H4 (cell line): ENCODE results near the gene LCAT. TPM values are rescaled to one million over a fixed set of nuclear protein-coding genes. Genes with fewer than 3 reads are reported as not detected.

Experiments
- DNase-seq: peaks from one replicate; pipeline ENCODE4 v3.0.0-alpha.2; 2015; ENCODE audit warnings: low spot score
- total RNA-seq: library from RNA; depleted of rRNA; stranded (reverse); fragments of >200 nt; shearing (Covaris generic); gene quantifications from 2 replicates; pipeline ENCODE4 v1.2.3, GENCODE V29; 2014

The LCAT gene
- total RNA-seq, 1 experiment from 2014 or later: 1.1 TPM

DNA sequence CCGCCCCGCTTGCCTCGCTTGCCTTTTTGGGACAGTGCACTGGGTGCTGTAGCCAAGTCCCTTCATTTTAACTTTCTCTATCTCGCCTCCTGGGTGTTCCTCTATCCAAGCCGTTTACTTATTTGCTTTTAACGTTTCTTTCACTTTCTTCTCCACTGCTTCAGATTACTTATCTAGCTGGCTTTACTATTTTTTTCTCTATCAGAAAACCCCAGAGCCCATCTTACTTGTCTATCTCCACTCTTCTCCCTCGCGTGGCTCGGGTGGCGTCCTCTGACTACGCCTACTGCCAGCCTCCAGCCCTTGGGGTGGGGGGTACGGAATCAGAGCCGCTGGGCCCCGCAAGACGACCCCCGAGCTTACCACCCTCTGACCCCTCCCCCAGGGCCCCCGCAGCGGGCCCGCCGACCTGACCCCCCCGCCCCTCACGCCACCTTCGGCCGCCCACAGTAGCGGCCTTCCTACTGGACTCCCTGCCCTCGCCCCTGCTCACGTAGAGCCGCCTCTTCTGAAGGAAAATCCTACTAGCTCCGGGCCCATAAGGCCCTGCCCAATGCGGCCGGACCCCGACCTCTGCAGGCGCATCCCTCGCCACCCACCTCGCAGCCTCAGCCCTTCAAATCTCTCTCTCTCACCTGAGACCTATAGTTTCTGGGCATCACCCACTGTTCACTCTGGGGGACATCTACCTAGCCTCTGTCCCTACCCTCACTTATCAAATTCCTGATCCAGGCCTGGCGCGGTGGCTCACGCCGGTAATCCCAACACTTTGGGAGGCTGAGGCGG is 25.5 kb upstream of the LCAT start:
- no peak for DNase-seq

DNA sequence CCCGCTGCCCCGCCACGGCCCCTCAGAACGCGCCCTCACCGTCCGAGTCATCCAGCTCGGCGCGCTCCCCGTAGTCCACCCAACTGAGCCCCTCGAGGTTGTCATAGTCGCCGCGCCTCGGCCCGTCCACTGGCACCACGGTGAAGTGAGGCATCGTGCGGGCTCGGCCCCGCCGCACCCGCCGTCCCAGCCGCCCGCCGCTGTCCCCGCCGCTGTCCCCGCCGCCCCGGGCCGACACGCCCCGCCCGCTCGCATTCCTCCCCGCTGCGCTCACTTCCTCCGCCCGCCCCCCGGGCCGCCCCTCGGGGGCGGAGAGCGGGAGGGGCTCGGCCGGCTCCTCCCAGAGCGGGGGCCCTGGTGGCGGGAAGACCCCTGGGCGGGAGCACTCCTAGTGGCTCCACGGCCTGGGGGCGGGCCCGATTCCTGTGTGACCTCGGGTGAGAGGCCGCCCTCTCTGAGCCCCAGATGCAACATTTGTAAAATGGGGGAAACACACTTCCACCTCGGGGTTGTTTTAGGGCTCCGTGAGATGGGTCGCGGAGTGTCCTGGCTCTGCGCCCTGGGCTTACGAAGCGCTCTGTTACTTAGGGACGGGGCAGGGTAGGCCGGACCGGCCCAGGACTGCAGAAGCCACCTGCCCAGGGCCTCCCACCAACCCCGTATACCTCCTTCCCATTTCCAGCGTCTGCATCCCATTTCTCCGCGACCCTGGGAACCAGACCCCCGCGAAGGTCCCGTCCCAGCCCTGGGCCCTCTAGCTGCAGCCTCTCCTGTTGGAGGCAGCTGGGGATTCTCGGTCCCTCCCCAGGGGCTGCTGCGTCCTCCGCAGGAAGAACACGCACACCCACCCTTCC is 24.7 kb upstream of the LCAT start, which contains the start of gene SLC12A4:
TSS of gene SLC12A4 (minus strand) at position 238 of the 854 bp plus-strand sequence. CDS start at position 154, 84 bp downstream.
- DNase-seq: peak; percentile 45

DNA sequence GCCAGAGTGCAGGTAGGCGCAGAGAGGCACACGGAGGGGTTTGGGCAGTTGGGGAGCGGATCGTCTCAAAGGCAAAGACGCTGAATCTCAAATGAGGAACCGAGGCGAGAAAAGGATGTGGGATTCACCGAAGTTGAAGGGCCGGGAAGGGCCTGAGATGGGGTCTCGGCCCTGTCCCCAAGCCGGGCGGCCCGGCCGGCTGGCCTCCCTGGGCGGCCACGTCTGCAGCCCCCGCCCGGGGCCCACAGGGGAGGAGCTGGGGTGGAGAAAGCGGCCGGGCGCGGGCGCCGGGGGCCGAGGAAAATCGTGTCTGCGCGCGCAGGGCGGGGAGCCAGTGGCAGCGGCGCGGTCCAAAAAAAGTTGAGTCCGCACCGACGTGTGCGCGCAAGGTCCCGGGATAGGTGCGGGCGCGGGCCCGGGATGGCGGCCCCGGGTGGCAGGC is 24.1 kb upstream of the LCAT start:
- no peak for DNase-seq

DNA sequence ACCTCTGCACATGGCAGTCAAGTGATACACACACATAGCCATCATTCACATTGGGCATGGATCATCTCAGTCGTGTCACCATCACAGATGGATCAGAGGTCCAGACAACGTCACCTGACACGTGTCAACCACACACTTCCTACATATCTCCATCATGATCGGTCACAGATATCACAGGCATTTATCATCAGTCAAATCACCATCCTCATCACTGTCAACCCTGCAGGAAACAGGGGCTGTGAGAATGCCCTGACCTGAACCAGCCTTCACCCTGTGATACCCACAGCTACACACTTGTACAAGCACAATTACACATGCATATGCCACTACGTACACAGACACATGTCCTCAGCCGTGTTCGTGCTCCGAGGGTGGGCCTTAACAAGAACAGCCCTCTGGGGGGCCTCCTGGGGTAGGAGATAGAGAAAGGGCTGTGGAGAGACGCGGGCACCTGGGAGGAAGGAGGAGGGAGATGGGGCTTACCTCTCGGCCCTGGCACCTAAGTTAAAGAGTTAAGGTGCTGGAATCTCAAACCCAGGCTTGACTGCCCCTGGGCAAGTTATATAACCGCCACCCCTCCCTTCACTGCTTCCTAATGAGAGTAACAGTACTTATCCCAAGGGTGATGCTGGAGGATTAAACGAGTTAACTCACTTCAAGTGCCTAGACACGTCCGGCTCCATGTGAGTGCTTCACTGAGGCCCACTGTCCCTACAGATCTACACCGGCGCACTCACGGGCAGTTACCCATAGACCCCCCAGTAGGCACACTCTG is 23.4 kb upstream of the LCAT start:
- no peak for DNase-seq

DNA sequence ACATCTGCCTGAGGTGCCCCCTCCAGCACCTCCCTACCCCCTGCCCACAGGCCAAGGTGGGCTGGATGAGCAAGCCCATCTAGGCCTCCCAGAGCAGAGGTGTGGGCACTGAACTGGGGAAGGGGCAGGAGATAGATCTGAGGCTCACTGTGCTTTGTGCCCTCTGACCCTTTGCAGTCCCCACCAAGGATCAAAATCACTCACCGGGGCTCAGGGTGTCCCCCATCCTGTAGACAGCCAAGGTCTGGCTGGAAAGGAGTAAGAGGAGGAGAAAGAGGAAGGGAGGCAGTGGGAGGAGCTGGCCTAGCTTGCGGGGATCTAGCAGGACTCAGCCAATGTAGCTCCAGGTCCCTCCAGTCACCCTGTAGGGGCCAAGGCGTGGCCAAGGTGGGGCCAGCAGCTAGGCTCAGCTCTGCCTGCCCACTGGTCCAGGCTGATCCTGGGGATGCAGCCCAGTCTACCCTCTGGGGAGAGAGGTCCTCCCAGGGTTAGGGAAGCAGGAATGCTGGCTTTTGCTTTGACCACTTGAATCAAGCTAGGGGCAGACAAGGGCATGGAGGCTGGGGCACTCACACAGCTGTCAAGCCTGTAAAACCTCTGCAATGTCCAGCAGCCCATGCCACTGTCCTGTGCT is 22.7 kb upstream of the LCAT start:
- DNase-seq: no peak

DNA sequence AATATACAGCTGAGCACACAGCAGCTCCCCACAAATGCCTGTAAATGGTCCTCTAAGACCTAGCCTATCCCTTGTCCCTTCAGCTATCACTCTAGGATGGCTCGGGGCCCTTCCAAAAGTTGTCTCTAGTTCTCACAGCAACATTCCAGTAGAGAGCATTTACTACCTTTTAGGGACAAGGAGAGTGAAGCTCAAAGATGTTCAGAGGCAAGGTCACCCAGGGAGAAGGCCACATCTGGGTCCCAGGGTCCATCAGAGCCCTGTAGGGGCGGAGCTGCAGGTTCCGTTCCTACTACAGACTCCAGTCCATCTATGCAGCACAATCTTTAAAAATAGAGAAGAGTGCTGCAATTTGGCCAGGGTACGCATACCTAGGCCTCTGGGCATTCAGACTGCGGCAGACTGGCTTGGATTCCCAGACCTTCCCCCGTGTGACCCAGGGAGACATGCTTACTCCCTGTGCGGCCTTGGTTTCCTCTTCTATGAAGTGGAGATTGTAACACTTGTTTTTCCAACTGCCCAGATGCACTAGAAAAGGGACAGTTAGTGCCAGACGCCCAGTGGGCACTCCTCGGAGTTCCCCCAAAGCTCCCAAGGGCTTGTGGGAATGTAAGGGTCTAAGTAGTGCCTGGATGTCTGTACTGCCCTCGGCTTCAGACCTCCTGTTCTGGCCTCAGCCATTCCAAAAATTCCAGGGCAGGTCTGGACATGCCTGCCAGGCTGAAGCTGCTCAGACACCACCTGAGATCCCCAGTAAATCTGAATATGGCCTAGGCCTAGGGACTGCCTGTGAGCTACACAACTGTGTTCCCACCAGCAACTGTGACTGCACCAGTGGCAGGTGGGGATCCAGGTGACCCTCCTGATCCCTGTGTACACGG is 22.0 kb upstream of the LCAT start:
- DNase-seq: no peak

DNA sequence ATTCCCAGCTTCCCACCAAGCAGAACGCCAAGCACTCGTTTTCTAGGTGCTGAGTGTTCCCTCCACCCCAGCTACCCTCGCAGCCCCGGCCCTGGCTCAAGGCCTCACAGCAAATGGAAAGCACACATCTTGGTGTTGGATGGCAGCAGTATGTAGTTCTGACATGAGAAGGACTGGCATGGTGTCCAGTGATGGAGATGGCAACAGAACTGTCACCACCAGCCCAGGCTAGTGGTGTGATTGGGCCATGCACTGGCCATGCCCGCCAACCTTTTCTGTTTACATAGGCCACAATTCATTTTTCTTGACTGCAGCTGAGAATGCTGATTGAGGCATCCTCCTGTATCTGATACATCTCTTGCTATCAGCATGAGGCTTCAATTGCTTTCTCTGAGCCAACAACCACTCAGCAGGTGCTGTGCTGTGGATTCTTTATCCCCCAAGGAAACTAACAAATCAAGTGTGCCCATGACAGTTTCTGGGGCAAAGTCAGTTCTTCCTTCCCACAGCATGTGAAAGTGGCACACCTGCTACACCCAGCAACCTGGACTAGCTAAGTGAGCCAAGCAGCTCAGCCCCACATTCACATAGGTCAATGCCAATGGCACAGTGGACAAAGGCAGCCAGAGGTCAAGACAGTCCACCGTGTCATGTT is 20.7 kb upstream of the LCAT start:
- no peak for DNase-seq

DNA sequence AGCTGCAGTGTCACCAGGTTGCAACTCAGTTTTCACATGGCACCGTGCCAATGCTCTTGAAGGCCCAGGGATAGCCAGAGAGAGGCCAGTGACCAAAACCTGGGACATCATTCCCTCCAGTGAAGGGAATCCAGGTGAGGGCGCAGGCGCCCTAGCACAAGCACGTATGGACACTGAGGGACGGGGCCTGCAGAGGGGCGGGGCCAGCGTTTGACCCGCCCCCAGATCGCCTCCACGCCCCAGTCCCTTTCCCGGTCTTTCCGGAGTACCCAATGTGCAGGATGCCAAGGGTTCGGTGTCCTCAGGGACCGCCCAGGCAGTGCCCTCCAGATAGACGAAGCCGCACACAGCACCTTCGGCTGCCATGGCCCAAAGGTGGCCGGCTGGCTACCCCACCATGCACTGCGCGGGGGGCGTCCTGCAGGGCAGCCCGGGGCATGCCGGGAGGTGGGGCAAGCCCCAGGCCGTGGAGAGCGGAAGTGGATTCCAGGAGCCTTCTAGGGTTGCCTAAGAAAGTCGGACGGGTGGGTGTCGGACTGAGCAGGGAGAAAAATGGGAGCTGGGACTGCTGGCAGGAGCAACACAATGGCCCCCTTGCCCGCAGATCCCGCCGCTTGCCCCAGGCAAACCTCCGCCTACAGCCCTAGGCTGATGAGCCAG is 19.9 kb upstream of the LCAT start:
- no peak for DNase-seq

DNA sequence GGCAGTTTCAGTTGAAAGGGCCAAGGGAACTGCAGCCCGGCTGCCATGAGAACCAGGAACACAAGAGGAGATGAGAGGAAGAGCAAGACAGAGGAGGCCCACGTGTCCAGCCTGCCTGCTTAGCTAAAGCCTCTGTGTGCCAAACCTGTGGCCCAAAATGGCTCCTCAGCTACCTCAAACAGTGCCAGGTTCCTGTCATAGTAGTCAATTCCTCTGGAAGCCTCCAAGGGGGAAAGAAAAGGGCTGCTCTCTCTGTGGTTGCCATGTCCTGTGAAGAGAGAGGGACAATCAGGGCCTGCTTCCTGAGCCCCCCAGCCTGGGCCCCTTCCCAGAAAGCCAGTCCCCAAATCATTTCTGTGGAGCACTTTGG is 19.4 kb upstream of the LCAT start:
- no peak for DNase-seq

DNA sequence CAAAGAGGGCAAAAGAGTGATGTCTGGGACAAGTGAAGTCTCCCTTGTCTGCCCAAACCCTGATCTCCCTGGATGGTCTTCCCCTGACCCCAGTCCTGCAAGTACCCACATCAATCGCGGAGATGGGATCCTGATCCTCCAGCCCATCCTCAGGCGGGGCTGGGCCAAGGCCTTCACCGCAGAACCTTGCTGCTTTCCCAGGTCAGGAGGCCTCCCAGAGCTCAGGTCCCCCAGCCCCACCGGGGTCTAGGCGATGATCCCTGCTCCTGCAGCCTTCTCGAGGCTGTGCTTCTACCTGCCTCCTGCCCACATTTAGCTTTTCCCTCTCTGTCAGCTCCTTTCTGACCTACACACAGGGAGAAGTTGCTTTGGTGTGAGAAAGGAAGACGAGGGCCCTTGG is 18.2 kb upstream of the LCAT start:
- DNase-seq: no peak

DNA sequence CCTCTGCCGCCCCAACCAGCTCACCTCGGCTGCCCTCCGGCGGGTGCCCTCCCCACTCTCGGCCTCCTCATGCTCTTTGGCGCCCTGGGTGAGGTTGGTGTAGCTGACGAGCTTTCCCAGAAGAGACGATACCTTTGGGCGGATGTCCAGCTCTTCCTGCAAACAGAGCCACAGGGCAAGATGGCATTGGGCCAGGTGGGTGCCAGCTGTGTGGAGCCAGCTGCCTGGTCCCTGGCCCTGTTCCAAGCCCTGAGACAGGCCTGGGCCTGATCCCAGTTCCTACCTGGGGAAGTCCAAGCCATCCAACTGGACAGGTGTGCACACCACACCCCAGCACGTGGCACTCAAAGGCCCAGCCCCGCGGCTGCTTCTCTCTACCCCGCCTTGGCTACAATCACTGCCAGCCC is 17.6 kb upstream of the LCAT start:
- no peak for DNase-seq

DNA sequence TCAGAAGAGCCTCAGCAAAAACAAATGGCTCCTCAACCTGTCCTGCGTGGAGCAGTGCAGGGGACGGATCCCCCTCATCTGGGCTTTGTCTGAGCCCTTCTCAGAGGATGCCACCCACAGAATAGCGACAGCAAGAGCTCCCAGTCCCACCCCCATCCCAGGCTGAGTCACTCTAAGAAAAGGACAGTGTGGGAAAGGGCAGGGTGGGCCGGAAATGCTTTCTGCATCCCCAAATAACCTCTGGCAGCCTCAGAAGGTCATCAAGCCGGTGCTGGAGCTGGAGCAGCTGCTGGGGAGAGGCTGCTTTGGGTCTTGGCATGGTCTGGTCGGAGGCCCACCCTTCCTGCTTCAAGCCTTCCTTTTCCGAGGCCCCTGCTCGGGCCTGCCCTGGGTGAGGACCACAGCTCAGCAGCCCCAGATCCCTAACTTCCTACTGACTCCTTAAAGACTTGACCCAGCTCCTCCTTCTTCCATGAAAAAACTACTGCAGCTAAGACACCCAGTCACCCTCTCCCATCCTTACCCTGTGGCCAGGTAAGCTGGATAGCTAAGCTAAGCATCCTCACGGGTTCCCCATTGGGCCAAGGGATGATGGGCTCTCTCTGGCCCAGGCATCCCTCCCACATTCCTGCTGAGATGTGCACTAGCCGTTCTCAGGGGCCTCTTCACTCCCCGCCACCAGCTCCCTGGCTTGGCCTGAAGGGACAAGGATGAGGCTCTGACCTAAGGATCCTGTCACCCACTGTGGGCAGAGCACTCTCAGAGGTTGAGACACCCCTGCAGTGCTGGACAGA is 15.8 kb upstream of the LCAT start:
- no peak for DNase-seq

DNA sequence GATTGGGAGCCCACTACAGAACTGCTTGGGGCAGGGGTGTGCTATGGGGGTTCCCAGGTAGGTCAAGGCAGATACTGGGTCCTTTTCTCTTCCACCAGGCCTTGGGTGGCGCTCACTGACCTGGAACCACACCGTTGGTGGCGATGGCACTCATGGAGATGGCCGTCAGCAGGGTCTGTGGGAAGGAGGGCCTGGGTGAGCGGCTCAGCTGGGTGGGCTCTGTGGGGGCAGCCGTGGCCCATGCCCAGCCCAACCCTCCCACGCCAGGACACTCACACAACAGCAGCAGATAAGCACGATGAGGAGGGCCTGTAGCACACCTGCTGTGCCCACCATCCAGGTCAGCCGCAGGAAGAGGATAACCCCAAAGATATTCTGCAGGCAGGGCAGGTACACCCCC is 13.7 kb upstream of the LCAT start:
- DNase-seq: no peak

DNA sequence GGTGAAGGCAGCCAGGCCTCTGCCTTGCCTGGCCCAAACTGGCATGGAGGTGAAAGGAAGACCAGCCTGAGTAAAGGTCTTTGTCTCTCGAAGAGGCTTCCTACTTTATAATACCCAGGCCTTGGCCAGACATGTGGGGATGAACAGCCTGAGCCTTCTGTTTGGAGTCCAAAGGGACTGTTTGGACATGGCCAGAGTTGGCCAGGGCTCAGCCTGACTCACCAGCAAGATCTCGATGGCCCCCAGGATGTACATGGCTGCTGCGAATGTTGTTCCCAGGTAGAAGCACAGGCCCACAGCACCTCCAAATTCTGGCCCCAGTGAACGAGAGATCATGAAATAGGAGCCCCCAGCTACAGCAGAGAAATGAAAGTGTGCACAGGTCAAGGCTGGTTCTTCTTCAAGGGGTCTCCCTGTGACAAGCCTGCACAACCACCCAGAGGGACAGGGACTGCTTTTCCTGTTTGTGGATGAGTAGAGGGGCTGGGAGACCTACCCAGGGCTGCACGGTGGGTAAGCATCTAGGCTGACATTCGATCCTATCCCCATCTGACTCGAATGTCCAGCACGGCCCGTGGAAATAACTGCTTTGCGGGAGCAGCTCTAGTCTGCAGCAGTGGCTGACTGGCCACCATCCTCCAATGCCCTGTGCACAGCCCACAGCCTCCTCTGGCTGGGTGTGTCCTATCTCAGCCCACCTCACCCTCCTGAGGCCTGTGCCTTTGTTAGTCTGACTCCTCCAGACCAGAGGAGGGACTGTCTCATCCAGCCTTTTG is 10.7 kb upstream of the LCAT start:
- DNase-seq: no peak

DNA sequence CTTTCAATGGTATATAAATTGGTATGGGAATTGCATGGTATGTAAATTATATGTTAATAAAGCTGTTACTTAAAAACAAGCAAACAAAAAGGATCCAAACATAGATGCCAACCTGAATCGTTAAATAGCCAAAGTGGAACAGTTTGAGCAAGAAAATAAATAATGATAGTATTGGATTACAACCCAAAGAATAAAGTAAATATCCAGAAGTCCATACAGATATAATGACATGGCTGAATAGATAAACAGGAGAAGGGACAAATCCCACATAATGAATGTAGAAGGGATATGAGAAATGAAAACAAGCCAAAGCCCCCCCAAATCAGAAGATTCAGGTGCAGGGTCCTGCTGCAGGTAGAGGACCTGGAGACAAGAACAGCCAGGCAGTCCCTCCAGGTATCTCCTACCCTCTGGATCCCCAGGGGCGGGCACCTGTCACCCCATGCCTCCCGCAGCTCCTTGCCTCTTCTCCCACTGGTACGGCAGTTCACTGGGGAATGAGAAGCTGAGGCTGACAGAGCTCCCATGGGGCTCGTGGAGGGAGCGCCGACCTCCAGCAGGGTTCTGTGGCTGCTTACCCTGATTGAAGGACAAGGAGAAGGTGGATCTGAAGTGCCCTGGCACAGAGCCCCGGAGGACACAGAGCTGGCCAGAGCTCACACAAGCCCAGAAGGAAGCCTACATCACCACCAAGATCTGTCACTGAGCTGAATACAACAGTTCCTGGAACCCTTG is 9.9 kb upstream of the LCAT start:
- no peak for DNase-seq

DNA sequence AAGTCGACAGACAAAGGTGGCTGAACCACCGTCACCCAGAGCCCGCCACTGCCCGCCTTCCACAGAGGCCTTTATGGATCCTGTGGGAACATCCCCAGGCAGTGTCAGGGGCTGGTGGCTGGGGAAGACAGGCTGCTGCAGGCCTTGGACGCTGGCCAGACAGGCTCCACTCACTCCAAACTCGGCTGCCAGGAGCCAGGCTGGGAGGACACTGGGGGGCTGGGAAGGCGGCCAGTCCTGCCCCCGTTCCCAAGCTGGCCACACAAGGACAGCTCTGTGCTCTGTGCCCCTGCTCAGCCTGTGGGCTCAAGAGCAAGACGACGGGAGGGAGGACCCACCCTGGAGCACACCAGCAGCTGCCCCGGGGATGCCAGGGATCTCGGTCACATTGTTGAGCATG is 7.6 kb upstream of the LCAT start:
- no peak for DNase-seq

DNA sequence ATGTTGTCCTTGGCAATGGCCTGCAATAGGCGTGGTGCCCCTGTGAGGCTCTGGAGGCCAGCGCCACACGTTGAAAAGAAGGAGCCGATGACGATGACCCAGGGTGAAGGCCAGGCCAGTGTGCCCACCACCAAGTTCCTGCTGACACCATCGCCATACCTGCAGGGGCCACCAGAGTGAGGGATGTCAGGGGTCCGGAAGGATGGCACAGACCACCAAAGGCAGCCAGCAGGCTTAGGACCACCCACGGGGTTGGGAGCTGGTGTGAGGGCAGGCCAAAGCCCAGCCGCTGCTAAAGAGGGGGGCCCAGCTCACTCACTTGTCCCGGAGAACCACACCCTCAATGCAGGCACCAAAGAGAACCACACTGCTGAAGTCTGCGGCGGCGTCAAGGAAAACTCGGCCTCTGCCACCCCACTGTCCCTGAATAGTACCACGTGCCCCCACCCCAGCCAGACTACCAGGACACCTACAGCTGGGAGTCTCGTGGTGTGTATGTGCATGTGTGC is 6.5 kb upstream of the LCAT start:
- no peak for DNase-seq
